H1 (cell line): ENCODE measurements around the gene C2. TPM values are rescaled to one million over a fixed set of nuclear protein-coding genes. Genes with fewer than 3 reads are reported as not detected.

Experiments used
- BCL11A ChIP-seq, 2 experiments: IDR thresholded peaks; one replicate each; pipeline ENCODE4 v1.6.1; 2011; ENCODE audit warnings: low read depth in 2 of 2, low read length in 2 of 2, mild to moderate bottlenecking in 2 of 2
- CHD7 ChIP-seq: fragments of 300-600 bp; sonication (generic); IDR thresholded peaks from 2 replicates; pipeline ENCODE4 v1.7.1; 2012; ENCODE audit warnings: low read length, moderate library complexity, mild to moderate bottlenecking, inconsistent platforms; ENCODE audit not compliant: insufficient replicate concordance
- EZH2 ChIP-seq: fragments of 200-600 bp; sonication (generic); IDR thresholded peaks from 2 replicates; pipeline ENCODE4 v1.7.1; 2012; ENCODE audit warnings: low read depth, mild to moderate bottlenecking, moderate library complexity, low read length, inconsistent platforms; ENCODE audit not compliant: severe bottlenecking
- FOSL1 ChIP-seq: IDR thresholded peaks from 2 replicates; pipeline ENCODE4 v1.6.1; 2011; ENCODE audit warnings: mild to moderate bottlenecking, low read depth, low read length, moderate library complexity; ENCODE audit not compliant: insufficient read depth
- GABPA ChIP-seq: IDR thresholded peaks from 2 replicates; pipeline ENCODE4 v1.6.1; 2011; ENCODE audit warnings: mild to moderate bottlenecking, low read length, moderate library complexity, borderline replicate concordance; ENCODE audit not compliant: insufficient read depth
- PHF8 ChIP-seq: fragments of 200-600 bp; sonication (generic); conservative IDR thresholded peaks from 2 replicates; pipeline ENCODE4 v1.7.1; 2012; ENCODE audit warnings: low read depth, mild to moderate bottlenecking, inconsistent platforms, low read length, moderate library complexity
- RFX5 ChIP-seq: IDR thresholded peaks from 2 replicates; pipeline ENCODE4 v1.6.1; 2011; ENCODE audit warnings: low read depth, low read length, improper control_type of control experiment, borderline replicate concordance
- polyA plus RNA-seq, 7 experiments: library from polyadenylated mRNA; depleted of rRNA in 3 of 7; stranded (reverse) in 5 of 7; unstranded in 2 of 7; fragments of >200 nt in 5 of 7; fragments of 200-250 nt in 2 of 7; gene quantifications; 1 replicate in 5 of 7; 2 replicates in 1 of 7; 4 replicates in 1 of 7; pipeline versions ENCODE4 v1.2.1 to v1.2.3, GENCODE V29; 2011 to 2013; ENCODE audit warnings: missing spikeins in 2 of 7, mixed read lengths in 2 of 7
- total RNA-seq: library from RNA; stranded (reverse); fragmentation: NEBNext Ultra II Directional; extraction: Animal tissue kit (Norgen Biotek cat#: 25700); gene quantifications from 2 replicates; pipeline ENCODE4 v1.2.1, GENCODE V29; 2021

The C2 gene
- total and polyA plus RNA-seq, 2 of the 8 experiments (the other 6 are each of a cell fraction or from before 2014, with no cell fraction given): 0.26 to 0.38 TPM

GRCh38 chr6:31945507-31946369 is 18.2 kb downstream of the C2 start, which contains the start of gene CFB (continued):
- TF ChIP-seq CHD7 (no peak), FOSL1 (no peak), PHF8 (no peak), EZH2 (no peak), BCL11A (IDR thresholded peaks at IDR 0.05; ENCODE audit: low read depth in 2 of 2, low read length in 2 of 2) (no peak), RFX5 (no peak), GABPA (no peak)
